ENCODE measurements around the gene G2E3.
A peak's percentile ranks its signal among the peaks of the same experiment; 100 is the strongest.
"Not testable (repeated sequence)": the region's sequence is repeated elsewhere in the genome, so short reads cannot be mapped to it uniquely, and the experiment has no call there.

G2E3 gene

GRCh38 chr14:30607156-30607780 is 48.3 kb downstream of the G2E3 start:
- no peak for DNase-seq

GRCh38 chr14:30608533-30609006 is 49.6 kb downstream of the G2E3 start:
- DNase-seq: no peak

- DNase-seq: peak; percentile 82 to 85
Observed at GRCh38 chr14:30610787-30611343, 51.9 kb downstream of the G2E3 start.

- no peak for DNase-seq
Observed at GRCh38 chr14:30614155-30614554, 55.2 kb downstream of the G2E3 start.

GRCh38 chr14:30620178-30620577 is 61.2 kb downstream of the G2E3 start:
- peak; percentile 30 for DNase-seq

- peak in 1 of 2 experiments; percentile 49 for DNase-seq
Observed at GRCh38 chr14:30621354-30621939, 62.5 kb downstream of the G2E3 start.

- DNase-seq: peak; percentile 91 to 94
Observed at GRCh38 chr14:30621940-30622830, 63.2 kb downstream of the G2E3 start, which contains the start of gene SCFD1. Gene SCFD1 (plus strand): TSS chr14:30622319. CDS start chr14:30622339, 20 bp downstream.

- DNase-seq: no peak
Observed at GRCh38 chr14:30623412-30624131, 64.6 kb downstream of the G2E3 start.

- no peak for DNase-seq
Observed at GRCh38 chr14:30624132-30624423, 65.1 kb downstream of the G2E3 start.

- no peak for DNase-seq
Observed at GRCh38 chr14:30625533-30625932, 66.6 kb downstream of the G2E3 start.

- not testable (repeated sequence) for DNase-seq
Observed at GRCh38 chr14:30629432-30629831, 70.5 kb downstream of the G2E3 start.

- DNase-seq: no peak
Observed at GRCh38 chr14:30630248-30630647, 71.3 kb downstream of the G2E3 start.

GRCh38 chr14:30632730-30633129 is 73.8 kb downstream of the G2E3 start:
- no peak for DNase-seq

GRCh38 chr14:30638926-30639325 is 80.0 kb downstream of the G2E3 start:
- DNase-seq: no peak

- DNase-seq: no peak
Observed at GRCh38 chr14:30641207-30641606, 82.2 kb downstream of the G2E3 start.

- not testable (repeated sequence) for DNase-seq
Observed at GRCh38 chr14:30644462-30644861, 85.5 kb downstream of the G2E3 start.

- DNase-seq: no peak
Observed at GRCh38 chr14:30645600-30645999, 86.6 kb downstream of the G2E3 start.

GRCh38 chr14:30648471-30648870 is 89.5 kb downstream of the G2E3 start:
- no peak for DNase-seq

- no peak for DNase-seq
Observed at GRCh38 chr14:30651937-30652336, 93.0 kb downstream of the G2E3 start.

GRCh38 chr14:30655124-30655523 is 96.2 kb downstream of the G2E3 start:
- no peak for DNase-seq

GRCh38 chr14:30655658-30656057 is 96.7 kb downstream of the G2E3 start:
- DNase-seq: no peak

- peak; percentile 45 to 51 for DNase-seq
Observed at GRCh38 chr14:30656190-30656632, 97.3 kb downstream of the G2E3 start.

- DNase-seq: no peak
Observed at GRCh38 chr14:30657050-30657449, 98.1 kb downstream of the G2E3 start.

Data from Kasumi-1 (cell line).